Activated CD4-positive, CD25-positive, alpha-beta regulatory T cell treated with anti-CD3 and anti-CD28 coated beads, Interleukin-2, amount 50 U/mL, for 16 hours (primary cell): ENCODE data around the gene LOXHD1.

Source experiments
- DNase-seq: peaks from one replicate; pipeline ENCODE4 v3.0.0-alpha.2; 2020; ENCODE audit warnings: low read depth, low spot score

The LOXHD1 gene

DNA sequence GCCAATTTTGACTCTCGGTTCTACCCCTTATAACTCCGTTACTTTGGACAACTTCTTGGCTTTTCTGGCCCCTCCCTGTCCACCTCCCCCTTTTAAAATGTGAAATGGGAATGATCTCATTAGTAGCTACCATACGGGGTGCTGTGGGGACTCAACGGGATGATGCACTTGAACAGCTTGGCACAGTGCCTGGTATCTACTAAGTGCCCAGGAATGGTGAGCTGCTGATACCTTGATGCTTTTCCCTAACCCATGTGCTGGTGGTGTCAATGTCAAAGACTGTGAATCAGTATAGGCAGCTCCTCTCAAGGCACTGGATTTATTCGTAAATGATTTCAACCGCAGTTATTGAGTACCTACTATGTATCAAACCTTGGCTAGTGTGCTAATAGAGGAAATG lies 204.2 kb downstream of the LOXHD1 start:
- DNase-seq, result no peak

DNA sequence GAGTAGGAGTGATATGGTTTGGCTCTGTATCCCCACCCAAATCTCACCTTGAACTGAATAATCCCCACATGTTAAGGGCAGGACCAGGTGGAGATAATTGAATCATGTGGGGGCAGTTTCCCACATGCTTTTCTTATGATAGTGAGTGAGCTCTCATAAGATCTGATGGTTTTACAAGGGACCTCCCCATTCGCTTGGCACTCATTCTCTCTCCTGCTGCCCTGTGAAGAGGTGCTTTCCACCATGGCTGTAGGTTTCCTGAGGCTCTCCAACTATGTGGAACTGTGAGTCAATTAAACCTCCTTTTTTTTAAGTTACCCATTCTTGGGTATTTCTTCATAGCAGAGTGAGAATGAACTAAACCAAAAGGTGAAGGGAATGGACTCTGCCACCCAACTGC lies 207.5 kb downstream of the LOXHD1 start:
- DNase-seq, result no peak

DNA sequence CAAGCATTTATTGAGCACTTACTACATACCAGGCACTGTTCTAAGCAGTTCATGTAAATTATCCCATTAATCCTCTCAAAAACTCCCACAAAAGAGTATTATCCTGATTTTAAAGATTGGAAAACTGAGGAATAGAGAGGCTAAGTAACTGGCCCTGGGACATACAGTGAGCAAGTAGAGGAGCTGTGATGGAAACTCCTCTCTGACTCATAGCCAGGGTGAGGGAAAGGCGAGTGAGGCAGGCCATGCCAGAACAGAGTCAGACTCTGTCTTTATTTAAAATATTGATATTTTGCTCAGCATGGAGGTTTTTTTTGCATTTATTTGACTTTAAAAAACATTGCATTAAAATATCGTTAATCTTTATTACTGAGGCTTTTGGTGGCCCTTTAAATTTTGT lies 208.0 kb downstream of the LOXHD1 start:
- no peak for DNase-seq

DNA sequence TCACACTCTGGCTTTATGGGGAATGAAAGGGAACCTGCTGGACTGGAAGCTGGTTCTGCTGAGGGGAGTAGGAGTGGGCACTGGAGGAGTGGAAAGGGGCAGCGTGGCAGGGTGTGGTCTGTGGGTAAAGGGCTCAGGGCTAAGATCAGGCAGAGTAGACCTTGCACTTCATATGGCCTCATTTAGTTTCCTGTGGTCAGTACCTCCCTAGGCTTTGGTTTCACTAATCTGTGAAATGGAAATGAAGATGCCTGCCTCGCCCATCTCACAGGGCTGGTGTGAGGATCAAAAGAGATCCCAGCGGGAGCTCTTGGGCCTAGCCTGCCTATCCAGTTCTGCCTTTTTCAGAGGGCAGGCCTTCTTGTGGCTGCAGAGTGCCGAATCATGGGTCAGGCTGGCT lies 208.7 kb downstream of the LOXHD1 start:
- DNase-seq, result no peak

DNA sequence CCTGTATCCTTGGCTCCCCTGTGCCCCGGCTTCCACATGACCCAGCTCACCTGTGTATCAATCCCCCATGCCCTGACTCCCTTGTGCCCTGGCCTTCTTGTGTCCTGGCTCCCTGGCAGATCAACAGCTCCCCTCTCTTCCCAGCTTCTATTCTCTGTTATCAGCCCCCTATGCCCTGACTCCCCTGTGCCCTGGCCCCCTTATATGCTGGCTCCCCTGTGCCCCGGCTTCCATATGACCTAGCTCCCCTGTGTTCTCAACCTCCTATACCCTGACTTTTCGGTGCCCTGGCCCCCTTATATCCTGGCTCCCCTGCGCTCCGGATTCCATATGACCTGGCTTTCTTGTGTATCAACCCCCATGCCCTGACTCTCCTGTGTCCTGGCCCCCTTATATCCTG lies 209.2 kb downstream of the LOXHD1 start:
- no peak for DNase-seq

DNA sequence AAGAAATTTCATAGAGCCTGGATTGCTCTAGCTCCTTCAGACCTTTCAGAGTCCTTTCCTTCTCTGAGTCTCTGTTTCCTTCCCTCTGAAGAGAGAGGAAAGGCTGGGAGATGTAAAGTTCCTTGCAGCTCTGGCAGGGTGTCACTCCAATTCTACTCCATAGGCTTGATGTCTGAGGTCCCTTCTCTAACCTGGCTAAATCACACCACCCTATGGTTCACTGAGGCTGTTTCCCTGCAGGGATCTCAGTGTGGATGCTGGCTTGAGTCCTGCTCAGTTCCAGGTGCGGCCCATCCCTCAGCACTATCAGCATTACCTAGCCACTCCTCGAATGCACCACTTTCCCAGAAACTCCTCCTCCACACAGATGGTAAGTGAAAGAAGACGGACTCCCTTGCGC lies 209.7 kb downstream of the LOXHD1 start:
- no peak for DNase-seq

DNA sequence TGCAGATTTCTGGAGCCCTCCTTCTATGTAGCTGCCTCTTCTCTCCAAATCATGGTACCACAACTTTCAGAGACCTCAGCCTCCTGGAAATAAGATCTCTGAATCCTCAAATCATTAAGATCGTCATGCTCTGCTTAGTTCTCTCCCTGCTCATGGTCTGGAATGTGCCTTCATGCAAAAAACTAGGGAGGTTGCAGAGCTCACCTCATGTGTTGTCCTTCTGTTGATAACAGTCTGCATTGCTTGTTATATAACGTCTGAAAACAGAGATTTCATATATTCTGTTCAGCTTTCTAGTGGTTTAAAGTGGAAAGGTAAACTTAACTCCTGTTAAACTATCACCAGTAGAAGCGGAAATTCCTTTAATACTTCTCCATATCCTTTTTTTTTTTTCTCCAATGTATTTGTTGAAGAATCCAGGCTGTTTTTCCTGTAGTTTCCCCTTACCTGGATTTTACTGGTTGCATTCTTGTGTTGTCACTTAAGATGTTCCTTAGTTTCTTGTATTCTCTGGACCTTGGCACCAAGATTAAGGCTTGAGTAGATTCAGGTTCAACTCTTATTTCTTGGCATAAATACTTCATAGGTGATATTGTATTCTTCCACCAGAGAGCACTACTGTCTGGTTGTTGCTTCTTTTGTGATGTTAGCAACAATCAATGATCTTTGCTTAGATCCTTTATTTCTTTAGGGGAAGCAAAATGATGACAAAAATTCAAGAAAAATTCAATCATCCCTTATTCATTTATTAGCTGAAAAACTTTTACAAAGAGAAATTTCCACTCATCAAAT lies 211.3 kb downstream of the LOXHD1 start:
- DNase-seq, result no peak

DNA sequence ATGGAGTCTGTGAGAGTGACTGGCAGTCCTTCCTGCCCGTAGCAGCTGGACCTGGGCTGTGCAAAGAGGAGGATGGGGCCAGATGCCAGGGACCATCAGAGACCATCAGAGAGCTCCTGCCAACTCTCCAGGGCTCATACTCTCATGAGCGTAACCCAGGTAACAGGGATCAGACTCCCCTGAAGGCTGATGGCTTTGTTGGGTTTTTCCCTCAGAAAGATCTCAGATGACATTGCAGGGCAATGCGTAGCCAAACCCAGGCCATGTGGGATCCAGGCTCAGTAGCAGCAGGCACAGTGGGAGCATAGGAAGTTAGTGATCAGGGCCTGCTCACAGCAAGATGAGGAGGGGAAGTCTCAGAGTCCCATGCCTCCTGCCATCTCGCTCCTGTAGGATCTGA lies 218.0 kb downstream of the LOXHD1 start:
- no peak for DNase-seq

DNA sequence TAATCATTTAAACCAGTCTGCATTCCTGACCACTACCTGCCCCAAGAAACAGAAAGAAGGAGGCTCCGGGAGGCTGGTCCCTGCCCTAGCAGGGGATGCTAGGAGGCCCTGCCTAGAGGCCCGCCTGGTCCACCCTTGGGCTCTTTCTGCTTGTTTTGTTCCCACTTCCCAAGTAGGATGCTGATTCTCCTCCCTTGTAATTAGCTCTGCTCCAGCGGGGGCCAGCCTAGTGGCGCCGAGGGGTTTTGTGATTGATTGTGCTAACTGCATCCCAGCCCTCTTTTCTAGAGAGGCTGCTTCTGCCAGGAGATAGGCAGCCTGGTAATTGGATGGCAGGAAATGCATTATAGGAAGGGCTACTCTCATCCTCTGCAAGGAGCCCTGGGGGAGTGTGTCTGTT lies 220.0 kb downstream of the LOXHD1 start:
- DNase-seq, result no peak

DNA sequence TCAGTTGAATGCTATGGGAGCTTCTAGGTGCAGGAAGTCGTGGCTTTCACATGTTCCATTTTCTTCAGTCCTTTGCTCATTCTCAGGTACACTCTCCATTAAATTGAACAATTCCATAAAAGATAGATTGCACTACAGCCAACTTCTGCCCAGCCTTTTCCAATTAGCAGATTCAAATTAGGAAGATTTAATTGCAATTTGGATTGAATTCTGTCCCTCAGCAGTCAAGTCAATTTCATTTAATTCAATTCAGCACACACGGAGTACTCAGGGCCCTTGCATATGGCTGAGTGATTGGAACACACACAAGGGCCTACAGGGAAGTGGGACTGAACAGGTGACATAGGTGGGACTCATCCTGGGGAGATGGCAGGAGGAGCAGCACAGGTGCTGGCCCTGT lies 220.4 kb downstream of the LOXHD1 start:
- no peak for DNase-seq

DNA sequence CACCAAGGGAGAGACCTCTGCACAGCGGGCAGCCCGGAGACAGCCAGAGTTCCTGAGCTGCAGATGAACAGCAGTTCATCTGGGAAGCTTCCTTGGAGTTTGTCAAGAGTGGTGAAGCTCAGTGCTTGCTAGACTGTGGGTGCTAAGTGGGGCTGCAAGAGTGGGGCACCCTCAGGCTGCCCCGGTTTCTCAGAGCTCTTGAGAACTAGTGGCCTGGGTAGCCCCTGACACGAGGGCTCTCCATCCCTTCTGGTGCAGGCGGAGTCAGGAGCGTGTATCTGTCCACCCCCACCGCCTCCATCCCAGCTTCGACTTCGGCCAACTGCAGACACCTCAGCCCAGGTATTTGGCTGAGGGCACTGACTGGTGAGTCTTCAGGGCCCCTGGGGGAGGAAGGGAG lies 222.0 kb downstream of the LOXHD1 start:
- DNase-seq, result no peak

DNA sequence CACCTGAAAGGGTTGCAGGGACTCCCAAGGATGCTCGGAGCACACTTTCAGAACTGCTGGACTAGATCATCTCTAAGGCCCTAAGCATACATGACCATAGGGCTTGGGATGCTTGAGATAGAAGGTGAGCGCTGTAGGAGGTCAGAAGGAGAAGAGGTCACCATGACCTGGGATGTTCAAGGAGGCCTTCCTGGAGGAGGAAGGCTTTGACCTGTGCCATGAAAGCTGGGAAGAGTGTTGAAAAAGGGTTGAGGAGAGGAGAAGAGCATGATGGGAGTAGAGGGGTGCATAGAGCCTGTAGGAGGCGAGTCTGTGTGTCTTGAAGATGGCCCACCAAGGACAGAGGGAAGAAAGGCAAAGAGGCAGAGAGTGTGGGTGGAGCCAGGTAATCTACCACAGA lies 222.4 kb downstream of the LOXHD1 start:
- DNase-seq, result no peak

DNA sequence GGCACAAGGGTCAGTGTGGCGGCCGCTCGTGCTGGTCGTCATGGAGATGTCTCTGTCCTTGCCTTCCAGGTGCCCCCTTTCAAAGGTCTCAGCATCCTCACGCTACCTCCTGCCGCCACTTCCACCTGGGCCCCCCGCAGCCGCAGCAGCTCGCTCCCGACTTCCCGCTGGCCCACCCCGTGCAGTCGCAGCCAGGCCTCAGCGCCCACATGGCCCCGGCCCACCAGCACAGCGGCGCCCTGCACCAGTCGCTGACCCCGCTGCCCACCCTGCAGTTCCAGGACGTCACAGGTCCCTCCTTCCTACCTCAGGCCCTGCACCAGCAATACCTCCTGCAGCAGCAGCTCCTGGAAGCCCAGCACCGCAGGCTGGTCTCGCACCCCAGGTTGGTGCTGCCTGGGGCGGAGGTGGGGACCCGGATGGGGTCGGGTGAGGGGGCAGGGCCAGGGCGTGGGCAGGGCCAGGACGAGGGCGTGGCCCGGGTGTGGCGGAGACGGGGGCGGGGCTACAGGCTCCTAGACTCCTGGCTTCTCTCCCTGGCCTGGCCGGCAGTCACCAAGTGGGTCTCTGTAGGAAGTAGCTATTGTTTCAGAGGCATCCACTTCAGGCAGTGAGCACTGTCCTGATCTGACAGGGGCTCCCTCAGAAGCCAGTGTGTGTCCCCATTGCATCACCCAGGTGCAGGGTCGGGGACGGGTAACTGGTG lies 223.7 kb downstream of the LOXHD1 start:
- no peak for DNase-seq

DNA sequence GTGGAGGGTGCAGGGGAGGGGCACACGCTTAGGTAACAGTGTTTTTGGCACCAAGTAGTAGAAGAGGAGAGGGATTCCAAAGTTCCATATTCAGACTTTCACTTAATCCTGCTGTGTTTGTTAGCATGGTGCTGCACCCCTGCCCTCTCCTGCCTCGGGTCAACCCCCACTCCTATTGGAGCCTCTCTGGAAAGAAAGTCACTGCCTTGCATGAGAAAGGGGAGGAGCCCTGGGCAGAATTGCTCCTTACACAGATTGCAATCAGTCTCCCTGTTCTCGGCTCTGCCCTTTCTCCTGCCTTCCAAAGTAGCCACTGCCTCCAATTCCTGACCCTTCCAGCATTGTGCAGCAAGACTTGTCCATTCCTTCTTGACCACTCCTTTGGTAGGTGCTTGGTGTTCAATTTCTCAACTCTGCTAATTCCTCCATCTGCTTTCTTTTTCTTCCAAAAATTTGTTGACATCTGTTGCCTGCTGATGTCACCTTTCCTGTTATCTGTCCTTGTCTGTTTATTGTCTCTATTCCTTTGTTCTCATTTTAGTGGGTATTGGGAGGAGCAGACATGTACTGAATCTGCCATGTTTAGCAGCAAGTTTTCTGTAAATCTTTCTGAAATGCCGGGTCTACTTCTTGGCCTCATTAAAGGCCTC lies 225.4 kb downstream of the LOXHD1 start:
- no peak for DNase-seq

DNA sequence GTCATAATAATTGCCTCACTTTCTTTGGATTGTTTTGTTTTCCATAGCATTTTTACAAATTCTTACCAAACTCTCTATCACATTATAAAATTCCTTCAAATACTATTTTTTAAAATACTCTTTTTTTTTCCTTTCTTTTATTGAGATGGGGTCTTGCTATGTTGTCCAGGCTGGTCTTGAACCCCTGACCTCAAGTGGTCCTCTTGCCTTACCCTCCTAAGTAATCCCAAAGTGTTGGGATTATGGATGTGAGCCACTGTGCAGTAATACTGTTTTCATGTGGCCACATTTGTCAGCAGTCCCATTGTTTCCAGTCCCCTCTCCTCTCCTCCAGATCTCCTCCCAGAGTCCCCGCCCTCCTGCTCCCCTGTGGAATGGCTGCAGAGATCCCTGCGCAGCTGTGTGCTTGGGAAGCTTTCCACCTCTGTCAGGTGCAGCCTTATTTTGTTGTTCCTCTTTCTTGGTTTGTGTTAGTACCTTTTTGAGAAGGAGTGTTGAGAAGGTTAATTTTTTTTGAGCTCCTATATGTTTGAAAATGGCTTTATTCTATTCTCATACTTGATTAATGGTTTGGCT lies 227.3 kb downstream of the LOXHD1 start:
- DNase-seq, result no peak

DNA sequence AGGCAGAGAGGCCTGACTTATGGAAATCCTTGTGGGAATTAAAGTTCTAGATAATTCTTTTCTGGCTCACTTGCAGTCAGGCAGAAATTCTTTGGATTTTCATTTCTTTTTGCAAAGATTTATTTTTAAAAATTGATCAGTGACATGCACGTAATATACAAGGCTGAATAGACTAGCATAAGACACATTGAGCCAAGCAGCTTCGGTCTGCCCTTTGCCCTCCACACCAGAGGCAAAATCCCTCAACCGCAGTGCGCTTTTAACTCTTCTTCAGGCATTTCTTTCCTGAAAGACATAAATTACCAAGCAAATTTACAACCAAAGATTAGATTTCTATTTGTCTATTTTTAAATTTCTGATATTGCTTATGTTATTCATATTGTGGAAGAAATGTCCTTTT lies 227.9 kb downstream of the LOXHD1 start:
- no peak for DNase-seq

DNA sequence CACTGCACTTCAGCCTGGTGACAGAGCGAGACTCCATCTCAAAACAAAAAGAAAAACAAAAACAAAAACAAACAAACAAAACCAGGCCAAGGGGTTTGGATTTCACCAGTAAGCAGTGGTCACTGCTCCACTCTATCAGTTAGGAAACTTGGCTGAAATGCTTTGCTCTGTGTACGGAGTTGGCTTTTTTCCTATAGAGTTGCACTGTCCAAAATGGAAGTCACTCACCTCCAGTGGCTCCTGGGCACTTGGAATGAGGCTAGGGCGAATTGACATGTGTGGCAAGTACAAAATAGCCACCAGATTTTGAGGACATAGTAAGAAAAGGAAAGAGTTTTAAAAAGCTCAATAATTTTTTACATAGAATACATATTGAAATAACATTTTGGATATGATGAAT lies 228.7 kb downstream of the LOXHD1 start:
- DNase-seq, result no peak

DNA sequence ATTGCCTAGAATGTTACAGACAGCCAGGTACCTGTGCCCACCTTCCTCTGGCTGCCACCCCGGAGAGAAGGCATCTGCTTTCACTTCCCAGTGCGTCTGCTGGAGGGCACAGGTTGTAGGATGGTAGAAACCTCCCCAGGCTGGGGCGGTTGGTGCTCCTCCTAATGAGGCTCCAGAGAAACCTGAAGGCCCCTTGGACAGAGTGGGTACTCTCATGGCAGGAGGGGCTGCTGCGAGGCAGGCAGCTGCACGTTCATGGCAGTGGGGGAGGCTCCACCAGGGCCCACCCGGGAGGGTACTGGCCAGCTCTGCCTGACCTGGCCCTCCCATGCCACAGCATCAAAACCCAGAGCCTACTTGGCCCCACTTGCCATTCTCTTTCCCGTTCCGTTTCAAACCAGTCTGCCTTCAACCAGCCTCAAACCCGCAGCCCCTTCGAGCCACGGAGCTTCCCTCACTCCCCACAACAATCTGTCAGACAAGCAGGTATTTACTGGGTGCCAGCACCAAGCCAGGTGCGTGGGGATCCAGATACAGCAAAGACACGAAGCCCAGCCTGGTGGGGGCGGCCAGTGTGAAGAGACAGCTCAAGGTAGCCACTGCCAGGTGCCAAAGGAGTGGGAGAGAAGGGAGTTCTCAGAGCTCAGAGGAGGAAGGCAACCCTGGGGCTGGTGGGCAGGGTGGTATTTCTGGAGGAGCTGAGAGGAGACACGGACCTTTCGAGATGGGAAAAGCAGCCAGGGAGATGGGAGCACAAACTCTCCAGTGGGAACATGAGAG lies 229.6 kb downstream of the LOXHD1 start:
- no peak for DNase-seq
